Daoy (cell line): ENCODE measurements around the gene COLEC11. TPM values are rescaled to one million over a fixed set of nuclear protein-coding genes. Genes with fewer than 3 reads are reported as not detected.

Experiments used
- DNase-seq: peaks from one replicate; pipeline ENCODE4 v3.0.0-alpha.2; 2015; ENCODE audit warnings: low read depth
- total RNA-seq: library from RNA; depleted of rRNA; stranded (reverse); fragments of >200 nt; shearing (Covaris generic); gene quantifications from 2 replicates; pipeline ENCODE4 v1.2.3, GENCODE V29; 2014

Gene COLEC11
- total RNA-seq, 1 experiment from 2014 or later, result not detected

DNA sequence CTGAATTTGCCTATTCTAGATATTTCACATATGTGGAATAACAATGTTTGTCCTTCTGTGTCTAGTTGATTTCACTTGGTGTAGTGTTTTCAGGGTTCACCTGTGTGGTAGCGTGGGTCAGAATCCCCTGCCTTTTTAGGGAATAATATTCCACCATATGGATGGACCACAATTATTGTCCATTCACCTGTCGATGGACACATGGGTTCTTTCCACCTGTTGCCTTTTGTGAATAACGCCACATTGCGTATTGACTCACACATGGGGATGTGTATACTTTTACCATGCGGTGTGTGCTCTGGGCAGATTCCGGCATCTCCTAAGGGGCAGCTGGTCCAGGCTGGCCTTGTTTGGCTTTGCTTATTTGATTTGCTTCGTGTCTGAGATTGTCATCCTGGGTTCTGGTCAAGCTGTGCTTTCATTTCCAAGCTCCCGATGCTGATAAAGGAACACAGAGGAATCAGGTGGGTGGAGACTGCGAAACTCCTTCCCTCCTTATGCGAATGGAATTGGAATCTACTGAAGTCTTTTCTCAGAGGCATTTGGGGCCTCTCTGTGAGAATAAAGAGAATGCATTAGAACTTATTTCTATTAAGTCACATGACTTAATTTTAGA, 44.2 kb downstream of the COLEC11 start:
- no peak for DNase-seq

DNA sequence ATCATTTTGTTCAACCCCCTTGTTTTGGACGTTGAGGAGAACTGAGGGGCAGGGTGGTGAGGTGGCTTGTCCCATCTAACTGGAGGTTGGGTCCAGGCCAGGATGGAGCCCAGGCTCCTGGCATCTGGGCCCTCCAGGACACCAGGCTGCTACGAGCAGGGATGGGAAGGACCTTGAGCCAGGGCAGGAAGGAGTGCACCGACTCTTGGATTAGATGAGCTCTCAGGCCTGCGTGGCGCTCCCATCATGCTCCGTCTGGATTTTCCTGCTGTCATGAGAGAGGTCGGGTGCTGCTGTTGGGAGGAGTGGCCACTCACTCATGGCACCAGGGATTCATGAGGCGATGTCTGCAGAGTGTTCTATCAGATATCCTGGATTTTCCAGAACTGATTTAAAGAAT, 44.7 kb downstream of the COLEC11 start:
- no peak for DNase-seq

DNA sequence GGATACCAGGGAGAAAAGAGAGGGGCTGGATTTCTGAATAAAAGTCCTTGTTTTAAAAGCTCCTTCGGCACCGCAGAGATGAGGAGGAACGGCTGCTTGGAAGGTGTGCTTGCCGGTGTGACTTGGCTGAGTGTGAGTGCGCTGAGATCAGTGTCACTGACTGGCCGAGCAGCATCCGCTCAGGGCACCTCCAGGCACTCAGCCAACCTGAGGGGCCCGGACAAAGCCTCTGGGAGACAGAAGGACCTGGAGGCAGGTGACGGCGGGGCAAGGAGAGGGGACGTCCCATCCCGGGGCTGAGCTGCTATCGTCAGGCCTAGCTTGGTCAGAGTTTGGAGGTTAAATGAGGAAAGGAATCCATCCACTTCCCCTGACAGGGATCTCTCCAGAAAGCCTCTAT, 46.3 kb downstream of the COLEC11 start:
- no peak for DNase-seq

DNA sequence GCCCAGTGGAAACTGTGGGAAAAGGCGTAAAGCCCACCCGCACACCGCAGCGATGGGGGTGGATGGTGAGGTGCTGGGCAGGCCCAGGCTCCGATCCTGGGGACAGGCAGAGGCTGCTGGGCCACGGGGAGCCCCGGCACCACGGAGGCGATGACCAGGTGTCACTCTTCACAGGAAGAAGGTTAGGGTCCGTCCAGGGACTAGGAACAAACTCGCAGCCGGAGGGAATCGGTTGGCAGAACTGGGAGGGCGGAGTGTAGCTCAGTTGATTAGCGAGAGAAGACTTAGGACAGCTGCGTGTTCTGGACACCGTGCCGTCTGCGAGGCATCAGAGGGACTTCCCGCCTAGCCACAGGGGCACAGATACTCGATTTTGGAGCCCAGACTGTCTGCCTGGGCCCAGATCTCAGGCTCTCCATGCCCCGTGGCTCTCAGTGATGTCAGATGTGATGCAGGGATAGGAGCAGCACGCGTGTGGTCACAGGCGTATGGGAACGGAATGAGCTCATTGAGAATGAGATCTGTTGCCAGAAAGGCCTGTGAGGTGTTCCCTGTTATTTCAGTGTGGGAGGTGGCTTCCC, 47.0 kb downstream of the COLEC11 start:
- DNase-seq, result no peak

DNA sequence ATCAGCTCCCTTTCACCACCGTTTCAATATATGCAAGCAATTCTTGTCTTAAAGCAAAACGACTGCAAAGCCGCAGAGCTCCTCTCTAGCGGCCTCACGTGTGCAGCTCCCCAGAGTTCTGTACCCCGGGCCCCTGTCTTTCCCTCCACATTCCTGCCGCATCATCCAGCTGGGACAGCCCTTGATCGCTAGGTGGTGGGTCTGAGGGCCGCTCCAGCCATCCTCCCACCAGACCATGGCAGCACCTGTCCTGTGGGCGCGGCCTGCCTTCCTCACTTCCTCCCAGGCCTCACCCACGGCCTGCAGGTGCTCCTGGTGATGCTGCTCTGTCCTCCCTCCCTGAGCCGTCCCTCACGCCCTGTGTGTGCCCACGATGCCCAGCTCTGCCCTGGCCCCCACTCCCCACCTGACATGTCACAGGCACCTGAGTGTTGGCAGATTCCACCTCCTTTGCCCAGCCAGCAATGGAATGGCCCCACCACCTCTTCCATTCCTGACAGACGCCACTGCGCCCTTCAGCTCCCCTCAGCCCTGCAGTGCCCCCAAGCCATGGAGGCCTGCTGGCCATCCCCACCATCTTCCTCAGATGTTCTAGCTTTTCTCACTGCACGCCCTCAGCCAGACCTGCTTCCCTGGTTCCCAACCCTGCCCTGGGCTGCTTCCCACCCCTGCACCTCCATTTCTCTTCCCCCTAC, 47.8 kb downstream of the COLEC11 start:
- DNase-seq, result no peak

DNA sequence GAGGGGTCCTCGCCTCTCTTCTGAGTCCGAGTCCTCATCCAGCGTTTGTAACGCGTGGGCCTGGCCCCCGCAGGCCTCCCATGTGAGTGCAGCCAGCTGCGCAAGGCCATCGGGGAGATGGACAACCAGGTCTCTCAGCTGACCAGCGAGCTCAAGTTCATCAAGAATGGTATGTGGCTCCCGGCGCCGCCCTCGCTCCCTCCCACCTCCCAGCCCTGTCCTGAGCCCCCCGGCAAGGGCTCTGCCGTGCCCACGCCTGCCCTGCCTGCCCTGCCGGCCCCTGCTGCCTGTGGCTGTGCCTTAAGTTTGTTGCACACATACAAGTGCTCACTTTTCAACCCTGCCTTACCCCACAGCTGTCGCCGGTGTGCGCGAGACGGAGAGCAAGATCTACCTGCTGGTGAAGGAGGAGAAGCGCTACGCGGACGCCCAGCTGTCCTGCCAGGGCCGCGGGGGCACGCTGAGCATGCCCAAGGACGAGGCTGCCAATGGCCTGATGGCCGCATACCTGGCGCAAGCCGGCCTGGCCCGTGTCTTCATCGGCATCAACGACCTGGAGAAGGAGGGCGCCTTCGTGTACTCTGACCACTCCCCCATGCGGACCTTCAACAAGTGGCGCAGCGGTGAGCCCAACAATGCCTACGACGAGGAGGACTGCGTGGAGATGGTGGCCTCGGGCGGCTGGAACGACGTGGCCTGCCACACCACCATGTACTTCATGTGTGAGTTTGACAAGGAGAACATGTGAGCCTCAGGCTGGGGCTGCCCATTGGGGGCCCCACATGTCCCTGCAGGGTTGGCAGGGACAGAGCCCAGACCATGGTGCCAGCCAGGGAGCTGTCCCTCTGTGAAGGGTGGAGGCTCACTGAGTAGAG, 48.7 kb downstream of the COLEC11 start:
- DNase-seq, result no peak

DNA sequence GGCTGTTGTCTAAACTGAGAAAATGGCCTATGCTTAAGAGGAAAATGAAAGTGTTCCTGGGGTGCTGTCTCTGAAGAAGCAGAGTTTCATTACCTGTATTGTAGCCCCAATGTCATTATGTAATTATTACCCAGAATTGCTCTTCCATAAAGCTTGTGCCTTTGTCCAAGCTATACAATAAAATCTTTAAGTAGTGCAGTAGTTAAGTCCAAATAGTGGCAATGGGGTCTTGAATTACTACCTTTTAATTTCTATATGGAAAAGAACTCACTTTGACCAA, 49.3 kb downstream of the COLEC11 start:
- DNase-seq, result no peak

DNA sequence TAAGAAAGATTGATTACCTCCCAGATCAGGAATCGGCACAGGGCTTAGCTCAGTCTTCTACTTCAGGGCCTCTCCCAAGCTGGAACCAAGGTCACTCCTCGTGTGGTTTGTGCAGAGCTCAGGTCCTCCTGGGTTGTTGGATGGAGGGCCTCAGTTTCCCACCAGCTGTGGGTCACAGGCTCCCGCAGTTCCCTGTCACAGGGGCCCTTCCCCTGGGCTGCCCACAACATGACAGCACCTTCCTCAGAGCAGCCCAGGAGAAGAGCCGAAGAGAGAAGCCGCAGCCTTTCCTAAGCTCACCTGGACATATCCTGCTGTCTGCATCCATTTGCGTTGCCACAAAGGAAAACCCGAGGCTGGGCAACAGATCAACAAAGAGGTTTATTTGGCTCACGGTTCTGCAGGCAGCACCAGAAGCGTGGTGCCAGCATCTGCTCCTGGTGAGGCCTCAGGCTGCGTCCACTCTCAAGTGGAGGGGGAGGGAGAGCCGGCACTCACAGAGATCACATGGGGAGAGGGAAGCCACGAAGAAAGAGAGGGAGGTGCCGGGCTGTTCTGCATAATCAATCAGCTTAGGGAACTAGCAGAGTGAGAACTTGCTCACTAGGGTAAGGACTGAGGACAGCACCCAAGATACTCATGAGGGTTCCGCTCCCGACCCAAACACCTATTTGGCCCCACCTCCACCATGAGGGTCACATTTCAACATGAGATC, 50.1 kb downstream of the COLEC11 start:
- DNase-seq, result no peak

DNA sequence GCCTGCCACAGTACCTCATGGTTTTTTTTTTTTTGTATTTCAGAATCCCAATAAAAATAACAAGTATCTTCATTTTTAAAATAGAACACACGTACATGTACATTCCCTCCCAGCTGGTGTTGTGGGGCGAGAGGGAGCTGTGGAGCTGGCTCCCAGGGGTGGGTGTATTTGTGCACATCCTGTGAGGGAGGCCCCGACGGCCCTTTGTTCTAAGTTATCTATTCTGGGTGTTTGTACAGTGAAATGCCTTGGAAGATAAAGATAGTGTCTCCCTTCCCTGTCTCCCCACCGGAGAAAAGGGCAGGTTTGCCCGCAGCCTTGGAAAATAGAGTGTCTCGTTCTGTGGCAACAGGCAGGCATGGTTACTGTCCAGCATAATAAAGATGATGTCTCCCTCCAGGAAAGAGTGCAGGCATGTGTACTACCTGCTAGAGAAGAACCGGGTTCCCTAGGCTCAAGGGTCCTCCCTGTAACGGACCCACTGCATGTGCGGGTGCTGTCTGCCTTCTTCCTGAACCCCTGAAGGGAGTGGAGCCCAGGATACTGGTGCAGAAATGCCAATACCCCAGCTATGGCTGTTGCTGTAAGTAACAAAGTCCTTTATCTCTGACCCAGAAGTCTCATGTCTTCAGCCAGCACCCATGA, 51.0 kb downstream of the COLEC11 start:
- no peak for DNase-seq

DNA sequence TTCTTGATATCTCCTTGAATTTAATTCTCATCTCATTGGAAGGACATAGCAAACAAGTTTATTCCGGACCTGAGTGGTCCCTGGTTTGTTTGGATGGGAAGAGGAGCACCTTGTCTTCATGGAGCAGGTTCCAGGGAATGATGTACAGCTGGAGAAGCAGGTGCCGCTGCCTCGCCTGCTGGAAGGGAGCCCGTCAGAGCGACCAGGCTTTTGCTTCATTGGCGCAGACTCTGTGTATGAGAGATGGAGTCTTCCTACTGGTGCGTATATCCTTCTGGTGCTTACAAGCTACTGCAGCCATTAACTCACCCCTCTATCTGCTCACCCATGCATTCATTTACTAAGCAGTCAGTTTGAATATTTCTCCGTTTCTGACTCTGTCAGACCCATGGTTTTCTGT, 51.5 kb downstream of the COLEC11 start:
- no peak for DNase-seq

DNA sequence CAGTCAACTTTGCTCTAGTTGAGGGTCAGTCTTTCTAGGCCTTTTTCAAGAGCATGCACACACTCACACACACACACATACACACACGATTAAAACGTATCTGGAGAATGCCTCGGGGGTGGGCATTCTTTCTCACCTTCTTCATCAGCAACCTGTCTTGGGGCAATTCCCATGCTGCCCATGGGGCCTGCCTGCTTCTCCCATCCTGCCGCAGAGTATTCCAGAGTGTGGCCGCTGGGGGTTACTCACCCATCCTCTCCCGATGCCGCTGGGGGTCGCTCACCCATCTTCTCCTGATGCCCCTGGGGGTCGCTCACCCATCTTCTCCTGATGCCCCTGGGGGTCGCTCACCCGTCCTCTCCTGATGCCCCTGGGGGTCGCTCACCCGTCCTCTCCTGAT, 52.3 kb downstream of the COLEC11 start:
- DNase-seq, result no peak

DNA sequence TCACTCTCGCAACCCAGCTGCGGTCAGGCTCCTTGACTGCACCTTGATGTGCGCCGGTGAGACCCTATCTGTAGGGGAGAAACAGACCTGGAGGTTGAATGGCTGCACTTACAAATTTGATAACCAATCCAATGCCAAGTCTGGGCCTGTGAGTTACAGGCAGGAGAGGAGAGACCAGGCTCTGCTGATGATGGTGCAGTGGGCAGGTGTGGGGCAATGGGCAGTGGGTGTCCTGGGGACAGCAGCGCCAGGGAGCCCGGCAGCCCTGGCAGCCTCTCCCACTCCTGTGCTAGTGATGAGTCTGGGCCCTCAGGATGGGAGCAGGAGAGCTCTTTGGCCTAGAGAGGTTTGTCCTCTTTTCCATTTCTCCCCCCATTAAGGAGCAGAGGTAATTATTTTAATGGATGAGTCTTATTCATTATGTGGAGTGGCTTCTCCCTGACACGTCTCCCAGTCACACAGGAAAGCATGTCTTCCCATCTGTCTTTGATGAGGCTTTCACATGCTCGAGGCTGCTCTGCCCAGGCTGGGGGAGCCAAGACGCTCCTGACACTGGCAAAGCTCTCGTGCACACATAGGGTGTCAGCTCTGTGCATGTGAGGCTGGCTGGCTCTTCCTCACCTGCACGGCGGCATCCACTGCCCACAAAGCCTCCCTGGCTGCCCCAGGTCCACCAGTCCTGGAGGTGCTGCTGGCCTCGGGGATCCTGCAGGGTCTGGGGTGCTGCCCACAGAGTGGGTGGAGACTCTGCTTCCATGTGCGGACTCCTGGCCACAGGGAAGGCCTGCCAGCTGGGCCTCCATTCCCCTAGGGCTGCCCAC, 53.1 kb downstream of the COLEC11 start:
- no peak for DNase-seq

DNA sequence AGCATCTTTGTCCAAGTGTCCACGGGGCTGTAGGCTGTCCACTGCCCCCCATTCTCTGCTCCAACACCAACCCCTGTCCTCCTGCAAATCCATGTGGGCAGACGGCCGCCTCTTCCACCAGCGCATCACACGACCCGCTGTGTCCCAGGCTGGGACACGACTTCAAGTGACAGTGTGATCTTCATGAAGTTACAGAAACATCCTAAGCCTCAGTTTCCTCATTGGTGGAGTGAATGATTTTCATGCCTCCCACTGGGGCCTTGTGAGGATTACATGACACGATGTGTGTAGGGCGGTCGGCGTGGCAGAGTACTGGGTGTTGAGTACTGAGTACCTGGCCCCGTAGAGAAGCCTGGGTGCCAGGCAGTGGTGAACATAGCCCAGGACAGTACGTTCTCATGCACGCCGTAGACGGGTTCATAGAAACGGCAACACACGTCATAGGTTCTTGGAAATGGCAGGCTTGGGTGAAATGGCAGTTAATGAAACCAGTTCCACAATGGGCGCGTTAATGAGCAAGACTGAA, 53.8 kb downstream of the COLEC11 start:
- DNase-seq, result no peak

DNA sequence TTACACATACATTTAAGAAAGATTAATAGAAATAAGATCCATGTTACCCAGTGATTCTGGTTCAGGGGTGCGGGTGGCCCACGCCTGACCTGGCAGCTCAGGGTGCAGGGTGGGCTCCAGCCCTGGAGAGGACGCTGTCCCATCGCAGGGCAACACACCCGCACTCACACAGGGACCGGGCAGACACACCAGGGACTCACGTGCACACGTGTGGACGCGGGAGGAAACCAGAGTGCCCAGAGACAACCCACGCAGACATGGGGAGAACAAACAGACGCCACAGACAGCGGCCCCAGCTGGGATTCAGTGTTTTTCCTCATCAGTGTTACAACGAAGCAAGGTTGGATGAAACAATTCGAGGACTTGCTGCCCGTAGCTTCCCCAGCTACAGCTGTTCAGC, 54.7 kb downstream of the COLEC11 start:
- no peak for DNase-seq

DNA sequence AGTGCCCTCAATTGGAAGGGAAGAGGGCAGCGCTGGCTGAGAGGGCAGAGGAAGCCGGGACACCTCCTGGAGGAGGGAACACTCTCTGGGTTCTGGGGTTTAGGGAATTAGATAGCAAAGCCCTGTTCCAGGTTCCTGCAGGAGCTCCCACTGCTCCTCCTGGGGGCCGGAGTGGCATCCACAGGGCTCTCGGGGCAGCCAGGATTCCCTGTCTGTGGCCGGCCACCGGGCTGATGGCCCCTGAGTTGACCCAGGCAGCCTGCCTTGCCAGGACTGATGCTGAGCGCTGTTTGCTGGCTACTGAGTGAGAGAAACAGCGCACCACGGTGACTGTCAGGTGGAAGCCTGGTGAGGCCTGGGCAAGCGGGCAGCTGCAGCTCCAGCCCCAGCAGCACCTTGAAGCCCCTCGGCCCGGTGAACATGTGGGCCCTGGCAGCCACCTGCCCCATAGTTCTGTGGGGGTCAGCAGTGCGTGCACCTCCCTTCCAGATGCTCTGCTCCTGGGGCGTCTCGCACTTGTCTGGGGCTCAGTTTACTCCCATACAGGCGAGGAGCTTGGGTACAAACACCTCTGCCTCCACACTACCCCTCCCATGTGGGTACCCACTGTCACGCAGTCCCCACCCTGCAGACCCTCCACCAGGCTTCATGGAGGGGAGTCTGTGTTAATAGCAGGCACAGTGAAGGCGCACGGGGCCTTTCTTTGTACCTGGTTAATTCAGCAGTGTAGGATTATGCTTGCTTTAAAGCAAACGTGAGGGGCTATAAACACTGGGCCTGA, 55.4 kb downstream of the COLEC11 start:
- DNase-seq, result no peak

DNA sequence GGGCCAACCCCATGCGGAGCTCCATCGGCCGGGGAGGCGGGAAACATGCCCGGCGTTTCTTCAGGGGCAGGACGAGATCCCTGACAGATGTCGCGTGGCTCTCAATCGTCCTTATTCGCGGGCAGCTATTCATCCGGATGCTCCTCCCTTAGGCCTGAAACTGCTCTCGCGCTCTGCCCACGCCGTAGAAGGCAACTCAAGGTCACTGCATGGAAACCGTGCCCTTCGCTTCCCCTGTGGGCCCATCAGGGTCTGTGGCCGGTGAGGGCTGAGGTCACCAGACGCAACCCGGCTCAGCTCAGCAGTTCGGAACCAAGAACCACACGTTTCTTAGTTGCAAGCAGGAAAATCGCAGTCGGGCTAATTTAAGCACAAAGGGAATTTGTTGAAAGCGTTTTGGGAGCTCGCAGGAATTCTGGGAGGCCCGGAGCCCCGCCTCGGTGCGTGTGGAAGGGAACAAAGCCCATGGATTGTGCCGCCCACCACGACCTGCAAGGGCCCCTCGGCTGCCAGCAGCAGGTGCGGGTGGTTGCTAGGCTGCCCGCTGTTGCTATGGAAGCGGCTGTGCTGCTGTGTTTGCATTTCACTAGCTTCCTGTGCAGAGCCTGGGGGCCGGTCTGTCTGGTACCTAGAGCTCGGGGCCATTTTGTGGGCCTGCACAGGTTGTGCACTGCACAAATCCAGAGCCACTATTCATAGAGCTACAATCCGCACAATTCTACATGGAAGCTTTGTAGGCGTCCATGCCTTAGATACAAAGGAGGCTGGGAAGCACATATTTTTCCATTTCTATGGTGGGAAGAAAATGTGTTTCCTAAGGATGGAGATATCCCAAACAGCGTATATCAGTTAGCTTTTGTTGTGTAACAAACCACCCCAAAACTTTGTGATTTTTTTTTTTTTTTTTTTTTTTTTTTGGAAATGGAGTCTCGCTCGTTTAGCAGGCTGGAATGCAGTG, 57.1 kb downstream of the COLEC11 start:
- peak; percentile 66 for DNase-seq

DNA sequence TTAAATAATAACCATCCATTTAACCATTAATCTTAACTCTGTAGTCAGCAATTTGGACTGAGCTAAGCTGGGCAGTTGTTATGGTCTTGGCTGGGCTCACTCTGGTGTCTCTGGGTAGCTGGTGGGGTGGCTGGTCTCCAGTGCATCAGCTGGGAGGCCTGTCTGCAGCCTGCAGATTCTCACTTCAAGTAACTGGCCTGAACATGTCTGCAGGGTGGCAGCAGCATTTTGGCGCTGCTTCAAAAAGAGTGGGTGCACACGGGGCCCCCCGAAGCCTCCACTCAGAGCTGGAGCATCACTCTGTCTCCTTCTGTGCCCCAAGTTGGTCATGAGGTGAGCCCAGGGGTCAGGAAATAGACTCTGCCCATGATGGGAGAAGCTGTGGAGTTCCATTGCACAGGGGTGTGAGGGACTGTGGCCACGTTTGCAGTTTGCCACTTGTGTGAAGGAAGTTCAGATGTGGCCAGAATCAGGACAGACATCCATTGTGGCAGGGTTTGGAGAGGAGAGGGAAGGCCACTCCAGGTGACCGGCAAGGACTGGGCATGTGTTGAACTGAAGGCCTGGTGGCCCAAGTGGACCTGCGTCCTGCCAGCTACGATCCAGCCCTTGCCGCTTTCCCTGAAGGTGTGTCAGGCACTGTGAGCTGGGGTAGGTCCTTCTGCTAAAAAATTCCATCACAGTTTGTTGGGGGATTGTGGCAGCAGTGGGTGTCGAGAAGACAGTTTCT, 58.1 kb downstream of the COLEC11 start:
- no peak for DNase-seq

DNA sequence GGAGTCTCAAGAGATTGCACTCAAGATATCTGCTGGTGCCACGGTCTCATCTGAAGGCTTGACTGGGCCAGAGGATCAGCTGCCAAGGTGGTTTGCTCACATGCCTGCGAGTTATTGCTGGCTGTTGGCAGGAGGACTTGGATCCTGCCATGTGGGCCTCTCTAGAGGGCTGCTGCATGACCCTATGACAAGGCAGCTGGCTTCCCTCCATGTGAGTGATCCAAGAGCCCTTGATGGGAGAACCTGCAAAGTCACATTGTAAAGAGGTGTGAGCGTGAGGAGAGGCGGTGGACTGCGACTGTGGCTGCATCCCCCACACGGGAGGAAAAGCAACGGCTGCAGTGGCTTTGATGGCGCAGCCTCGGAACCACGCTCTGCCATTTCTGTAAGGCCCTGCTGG, 59.1 kb downstream of the COLEC11 start:
- DNase-seq, result no peak
